Measurements from ENCODE around the gene PHF2.

The PHF2 gene

GRCh38 chr9:93650448-93650847, 74.1 kb downstream of the PHF2 start:
- no peak for DNase-seq (ENCODE audit: low read depth, low spot score)

GRCh38 chr9:93651521-93651950, 75.2 kb downstream of the PHF2 start:
- DNase-seq (ENCODE audit: low read depth, low spot score), result no peak

GRCh38 chr9:93652604-93653592, 76.5 kb downstream of the PHF2 start:
- no peak for DNase-seq (ENCODE audit: low read depth, low spot score)

- DNase-seq (ENCODE audit: low read depth, low spot score), result no peak
Observed at GRCh38 chr9:93653760-93654159, 77.4 kb downstream of the PHF2 start.

- DNase-seq (ENCODE audit: low read depth, low spot score), result no peak
Observed at GRCh38 chr9:93654351-93654961, 78.1 kb downstream of the PHF2 start.

GRCh38 chr9:93655621-93656425, 79.4 kb downstream of the PHF2 start:
- no peak for DNase-seq (ENCODE audit: low read depth, low spot score)

GRCh38 chr9:93656426-93657239, 80.2 kb downstream of the PHF2 start:
- DNase-seq (ENCODE audit: low read depth, low spot score), result no peak

- no peak for DNase-seq (ENCODE audit: low read depth, low spot score)
Observed at GRCh38 chr9:93657331-93658111, 81.1 kb downstream of the PHF2 start.

- no peak for DNase-seq (ENCODE audit: low read depth, low spot score)
Observed at GRCh38 chr9:93658184-93658925, 82.0 kb downstream of the PHF2 start.

- no peak for DNase-seq (ENCODE audit: low read depth, low spot score)
Observed at GRCh38 chr9:93659044-93659836, 82.9 kb downstream of the PHF2 start.

- no peak for DNase-seq (ENCODE audit: low read depth, low spot score)
Observed at GRCh38 chr9:93659837-93660177, 83.4 kb downstream of the PHF2 start.

- no peak for DNase-seq (ENCODE audit: low read depth, low spot score)
Observed at GRCh38 chr9:93660352-93661046, 84.1 kb downstream of the PHF2 start.

- no peak for DNase-seq (ENCODE audit: low read depth, low spot score)
Observed at GRCh38 chr9:93661591-93661990, 85.2 kb downstream of the PHF2 start.

GRCh38 chr9:93662016-93662638, 85.7 kb downstream of the PHF2 start:
- no peak for DNase-seq (ENCODE audit: low read depth, low spot score)

- DNase-seq (ENCODE audit: low read depth, low spot score), result no peak
Observed at GRCh38 chr9:93662952-93663572, 86.7 kb downstream of the PHF2 start.

- DNase-seq (ENCODE audit: low read depth, low spot score), result no peak
Observed at GRCh38 chr9:93663877-93664548, 87.6 kb downstream of the PHF2 start.

All from ELF-1 (cell line).